Nephron progenitor cell (in vitro differentiated cells): ENCODE measurements around the gene LOC101059915.

ENCODE experiments used
- DNase-seq: peaks from one replicate; pipeline ENCODE4 v3.0.0; 2021
- H3K27ac Mint-ChIP-seq: 2 replicates; pipeline ENCODE4 v1.8.0; 2021; ENCODE audit warnings: mild to moderate bottlenecking, moderate library complexity, mixed read lengths
- H3K27me3 Mint-ChIP-seq: 2 replicates; pipeline ENCODE4 v1.8.0; 2021; ENCODE audit warnings: mild to moderate bottlenecking, low read depth, mixed read lengths; ENCODE audit not compliant: poor library complexity
- H3K36me3 Mint-ChIP-seq: 2 replicates; pipeline ENCODE4 v1.8.0; 2021; ENCODE audit warnings: low read depth, mixed read lengths
- H3K4me1 Mint-ChIP-seq: 2 replicates; pipeline ENCODE4 v1.8.0; 2021; ENCODE audit warnings: mixed read lengths
- H3K4me3 Mint-ChIP-seq: 2 replicates; pipeline ENCODE4 v1.8.0; 2021; ENCODE audit warnings: mild to moderate bottlenecking, moderate library complexity, mixed read lengths
- H3K9me3 Mint-ChIP-seq: 2 replicates; pipeline ENCODE4 v1.8.0; 2021; ENCODE audit warnings: mild to moderate bottlenecking, moderate library complexity, mixed read lengths
- CTCF ChIP-seq: fragments of 200-600 bp; sonication (generic); IDR thresholded peaks from 2 replicates; pipeline ENCODE4 v1.5.0; 2021; ENCODE audit warnings: antibody characterized with exemption

Gene LOC101059915

GRCh38 chrX:71626576-71626975, 40.8 kb upstream of the LOC101059915 start:
- Mint-ChIP-seq H3K27me3 (no peaks in the 10 kb centered on the region), H3K36me3 (no peaks in the 10 kb centered on the region), H3K4me3 (no peak overlapping the region), H3K4me1 (peaks cover 3% of the 10 kb centered on the region), H3K9me3 (peaks cover 45% of the 10 kb centered on the region), H3K27ac (no peak overlapping the region)
- no peak for TF ChIP-seq CTCF
- no peak for DNase-seq

DNA sequence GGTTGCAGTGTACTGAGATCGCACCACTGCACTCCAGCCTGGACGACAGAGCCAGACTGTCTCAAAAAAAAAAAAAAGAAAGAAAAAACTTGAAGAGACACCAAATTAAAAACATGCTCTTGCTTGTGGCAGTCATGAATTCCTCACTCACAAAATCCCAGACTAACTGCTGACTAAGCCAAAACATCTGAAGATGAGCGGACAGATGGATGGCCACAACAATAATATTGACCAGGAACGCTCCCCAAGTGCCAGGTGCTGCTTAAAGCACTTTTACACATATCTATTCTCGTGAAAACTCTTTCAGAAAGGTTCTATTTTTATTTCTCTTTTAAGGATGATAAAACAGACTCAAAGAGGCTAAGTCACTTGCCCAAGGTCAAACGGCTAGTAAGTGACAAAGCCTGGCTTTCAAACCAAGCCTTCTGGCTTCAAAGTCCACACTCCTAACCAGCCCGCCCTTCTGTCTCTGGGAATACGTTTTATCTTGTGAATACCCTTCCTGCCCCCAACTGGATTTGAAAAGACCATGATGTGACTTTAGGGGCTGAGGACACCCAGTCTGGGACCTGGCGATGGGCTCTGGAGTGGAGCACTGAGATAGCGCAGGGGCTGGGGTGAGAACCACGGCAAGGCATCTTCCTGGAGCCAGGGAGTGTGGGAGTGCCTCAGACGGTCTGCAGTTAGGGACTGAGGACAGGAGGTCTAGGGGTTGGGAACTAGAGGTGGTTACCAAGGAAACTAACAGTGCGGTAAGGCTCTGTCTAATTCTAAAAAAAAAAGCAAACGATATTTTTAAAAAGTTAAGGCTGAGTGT, 39.5 kb upstream of the LOC101059915 start:
- no peak overlapping the region for H3K27ac Mint-ChIP-seq
- H3K9me3 Mint-ChIP-seq = peaks cover 48% of the 10 kb centered on the region
- no peak for TF ChIP-seq CTCF
- H3K4me1 Mint-ChIP-seq = peaks cover under 1% of the 10 kb centered on the region
- no peaks in the 10 kb centered on the region for H3K27me3 Mint-ChIP-seq
- no peak for DNase-seq
- no peaks in the 10 kb centered on the region for H3K36me3 Mint-ChIP-seq
- no peak overlapping the region for H3K4me3 Mint-ChIP-seq

- H3K27ac Mint-ChIP-seq = no peak overlapping the region
- H3K9me3 Mint-ChIP-seq = peaks cover 53% of the 10 kb centered on the region
- H3K4me3 Mint-ChIP-seq = no peak overlapping the region
Observed at GRCh38 chrX:71629467-71629866, 37.9 kb upstream of the LOC101059915 start.

DNA sequence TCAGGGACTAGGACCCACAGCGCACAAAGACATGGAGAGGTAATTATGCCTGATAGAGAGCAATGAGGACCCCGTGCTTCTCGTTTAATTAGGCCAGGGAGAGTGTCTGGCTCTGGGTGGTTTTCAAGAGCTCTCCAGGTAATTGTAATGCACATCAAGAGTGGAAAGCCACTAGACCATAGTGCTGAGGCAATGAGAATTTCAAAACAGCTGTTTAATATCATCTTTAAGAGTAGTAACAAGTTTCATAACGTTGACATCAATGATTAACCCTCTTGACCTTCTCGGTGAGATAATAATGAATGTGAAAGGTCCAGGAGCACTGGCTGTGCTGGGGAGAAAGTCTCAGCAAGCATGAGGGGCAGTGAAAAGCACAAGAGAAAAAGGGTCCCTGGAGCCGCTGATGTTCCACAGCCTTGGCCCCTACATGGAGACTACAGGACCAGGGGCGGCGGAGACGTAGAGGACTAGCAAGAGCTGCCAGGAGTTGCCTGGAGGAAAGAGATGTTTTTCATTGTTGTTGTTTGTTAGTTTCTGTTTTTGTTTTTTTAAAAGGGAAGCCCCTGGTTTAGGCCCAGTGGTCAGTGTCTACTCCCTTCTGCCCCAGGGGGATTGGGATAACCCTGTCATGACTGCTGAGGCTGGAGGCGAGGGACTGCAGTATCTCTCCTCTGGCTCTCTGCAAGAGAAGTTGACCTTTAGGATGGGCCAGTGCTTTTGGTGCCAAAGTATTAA, 34.3 kb upstream of the LOC101059915 start:
- H3K27ac Mint-ChIP-seq = no peak overlapping the region
- no peak for TF ChIP-seq CTCF
- H3K27me3 Mint-ChIP-seq = peaks cover 3% of the 10 kb centered on the region
- H3K4me3 Mint-ChIP-seq = no peak overlapping the region
- no peaks in the 10 kb centered on the region for H3K36me3 Mint-ChIP-seq
- H3K9me3 Mint-ChIP-seq = peaks cover 46% of the 10 kb centered on the region
- no peak for DNase-seq
- H3K4me1 Mint-ChIP-seq = no peaks in the 10 kb centered on the region

More at GRCh38 chrX:71629467-71629866, 37.9 kb upstream of the LOC101059915 start:
- peaks cover 3% of the 10 kb centered on the region for H3K27me3 Mint-ChIP-seq
- no peaks in the 10 kb centered on the region for H3K4me1 Mint-ChIP-seq
- DNase-seq = no peak
- no peak for TF ChIP-seq CTCF
- H3K36me3 Mint-ChIP-seq = no peaks in the 10 kb centered on the region

DNA sequence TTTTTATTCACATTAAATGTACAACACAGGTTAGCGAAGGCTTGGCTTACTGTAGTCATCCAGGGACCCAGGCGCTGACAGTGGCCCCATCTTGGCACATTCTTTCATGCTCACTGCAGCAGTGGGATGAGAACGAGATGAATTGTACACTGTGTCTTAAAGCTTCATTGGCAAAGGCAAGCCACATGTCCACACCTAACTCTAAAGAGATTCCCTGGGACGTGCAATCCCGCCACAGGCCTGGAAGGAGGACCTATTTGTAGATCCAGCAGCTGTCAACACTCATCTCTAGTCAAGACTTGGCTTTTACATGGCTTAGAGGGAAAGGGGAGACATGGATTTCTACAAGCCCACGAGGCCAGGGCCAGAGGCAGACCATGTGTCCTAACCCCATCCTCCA, 33.0 kb upstream of the LOC101059915 start:
- DNase-seq = no peak
- Mint-ChIP-seq H3K9me3 (peaks cover 37% of the 10 kb centered on the region), H3K27me3 (peaks cover 3% of the 10 kb centered on the region), H3K36me3 (no peaks in the 10 kb centered on the region), H3K4me3 (no peak overlapping the region), H3K27ac (no peak overlapping the region), H3K4me1 (no peaks in the 10 kb centered on the region)
- TF ChIP-seq CTCF = no peak
